ENCODE measurements around the gene OR14A16.

OR14A16 gene

GRCh38 chr1:247843411-247843810 lies 19.5 kb upstream of the OR14A16 start:
- no peaks in the 10 kb centered on the region for H3K9me3 ChIP-seq (ENCODE audit: control insufficient read depth, insufficient read depth, low read depth, low read length)
- H3K27ac ChIP-seq (ENCODE audit: extremely low read depth, low read depth, low read length) = no peak overlapping the region
- no peak for TF ChIP-seq ZNF223 (tag by site-specific recombination; IDR thresholded peaks at IDR 0.05)
- no peak for TF ChIP-seq ZNF248 (tag by site-specific recombination; IDR thresholded peaks at IDR 0.05)
- no peak for TF ChIP-seq ZNF521 (tag by site-specific recombination; IDR thresholded peaks at IDR 0.05)
- TF ChIP-seq ZNF837 (tag by site-specific recombination; IDR thresholded peaks at IDR 0.05) = no peak
- no peak for TF ChIP-seq ZNF239 (tag by site-specific recombination; IDR thresholded peaks at IDR 0.05)
- no peak for TF ChIP-seq REPIN1 (tag by site-specific recombination; IDR thresholded peaks at IDR 0.05; ENCODE audit: low read depth)
- no peaks in the 10 kb centered on the region for H3K4me1 ChIP-seq (ENCODE audit: control insufficient read depth, insufficient read depth, low read length)
- no peaks in the 10 kb centered on the region for H3K36me3 ChIP-seq (ENCODE audit: control insufficient read depth in 2 of 2, insufficient read depth in 1 of 2, low read length in 2 of 2)
- ChIA-PET POLR2A (no interaction called here), CTCF (no interaction called here)
- H3K4me3 ChIP-seq (ENCODE audit: low read depth, low read length) = no peak overlapping the region

- POLR2A ChIA-PET = no interaction called here
Measured at GRCh38 chr1:247841796-247842195, 17.9 kb upstream of the OR14A16 start, which contains the start of gene OR11L1. TSS of gene OR11L1 (minus strand) at chr1:247841896. CDS start at chr1:247841896, 0 bp downstream.

GRCh38 chr1:247840818-247841217 lies 16.9 kb upstream of the OR14A16 start:
- no peaks in the 10 kb centered on the region for H3K36me3 ChIP-seq (ENCODE audit: control insufficient read depth in 2 of 2, insufficient read depth in 1 of 2, low read length in 2 of 2)
- no peak overlapping the region for H3K27ac ChIP-seq (ENCODE audit: extremely low read depth, low read depth, low read length)
- no peak overlapping the region for H3K4me3 ChIP-seq (ENCODE audit: low read depth, low read length)
- ChIA-PET POLR2A (no interaction called here), CTCF (no interaction called here)
- no peaks in the 10 kb centered on the region for H3K4me1 ChIP-seq (ENCODE audit: control insufficient read depth, insufficient read depth, low read length)
- TF ChIP-seq WT1 (tag by site-specific recombination; IDR thresholded peaks at IDR 0.05) = no peak
- no peak for TF ChIP-seq BCL6B (tag by site-specific recombination; IDR thresholded peaks at IDR 0.05)
- TF ChIP-seq RBAK (tag by site-specific recombination; IDR thresholded peaks at IDR 0.05) = no peak
- no peak for TF ChIP-seq ZFP37 (tag by site-specific recombination; IDR thresholded peaks at IDR 0.05)
- no peak for TF ChIP-seq ZSCAN4 (tag by site-specific recombination; IDR thresholded peaks at IDR 0.05)
- H3K9me3 ChIP-seq (ENCODE audit: control insufficient read depth, insufficient read depth, low read depth, low read length) = no peaks in the 10 kb centered on the region

More at GRCh38 chr1:247841796-247842195, 17.9 kb upstream of the OR14A16 start, which contains the start of gene OR11L1:
- CTCF ChIA-PET = no interaction called here
- Histone ChIP-seq H3K9me3 (ENCODE audit: control insufficient read depth, insufficient read depth, low read depth, low read length) (no peaks in the 10 kb centered on the region), H3K36me3 (ENCODE audit: control insufficient read depth in 2 of 2, insufficient read depth in 1 of 2, low read length in 2 of 2) (no peaks in the 10 kb centered on the region), H3K4me3 (ENCODE audit: low read depth, low read length) (no peak within 1 kb of the TSS), H3K27ac (ENCODE audit: extremely low read depth, low read depth, low read length) (no peak within 1 kb of the TSS), H3K4me1 (ENCODE audit: control insufficient read depth, insufficient read depth, low read length) (no peaks in the 10 kb centered on the region)
- TF ChIP-seq ZNF777 (tag by site-specific recombination; IDR thresholded peaks at IDR 0.05; ENCODE audit: borderline replicate concordance) = no peak
- TF ChIP-seq ZNF677 (tag by site-specific recombination; IDR thresholded peaks at IDR 0.05) = no peak
- no peak for TF ChIP-seq ZBTB26 (tag by site-specific recombination; optimal IDR thresholded peaks at IDR 0.05)
- no peak for TF ChIP-seq BCL11A (tag by site-specific recombination; IDR thresholded peaks at IDR 0.05; ENCODE audit: low read depth)
- no peak for TF ChIP-seq GLIS2 (tag by site-specific recombination; IDR thresholded peaks at IDR 0.05)
- TF ChIP-seq SP3 (tag by site-specific recombination; IDR thresholded peaks at IDR 0.05) = no peak
- no peak for TF ChIP-seq ZNF202 (tag by site-specific recombination; IDR thresholded peaks at IDR 0.05; ENCODE audit: borderline replicate concordance)
- TF ChIP-seq KLF17 (tag by site-specific recombination; IDR thresholded peaks at IDR 0.05) = no peak
- TF ChIP-seq ZNF280C (tag by site-specific recombination; IDR thresholded peaks at IDR 0.05) = no peak
- no peak for TF ChIP-seq ZNF521 (tag by site-specific recombination; IDR thresholded peaks at IDR 0.05)

Measured in HEK293 (cell line).